PC-3 (cell line): ENCODE results near the gene MACROD2. TPM values are rescaled to one million over a fixed set of nuclear protein-coding genes. Genes with fewer than 3 reads are reported as not detected.

Experiments
- ATAC-seq: fragments of 200-7000 bp; cut with Tn5 transposase; 2 replicates; pipeline ENCODE4 v1.9.1; 2020; ENCODE audit warnings: mild to moderate bottlenecking, moderate library complexity
- BruUV-seq: library from RNA; stranded (reverse); fragments of 400-500 nt; replicated peaks from 2 replicates; lab custom pipeline; 2021; lab: Mats Ljungman, UMichigan
- CTCF ChIA-PET: fragments of 300-600 bp; sonication (Branson Sonifier 250); formaldehyde crosslinking; loops from one replicate; lab custom pipeline; 2022; ENCODE audit warnings: antibody characterized with exemption; lab: Charles Lee
- POLR2A ChIA-PET: fragments of 300-600 bp; sonication (Branson Sonifier 250); formaldehyde crosslinking; loops from one replicate; lab custom pipeline; 2022; ENCODE audit warnings: antibody characterized with exemption; ENCODE audit not compliant: unreplicated experiment; lab: Charles Lee
- DNase-seq: peaks from one replicate; pipeline ENCODE4 v3.0.0-alpha.2; 2015
- H2AFZ ChIP-seq: fragments of 300-600 bp; sonication (generic); 2 replicates; pipeline ENCODE4 v1.6.0; 2016; ENCODE audit warnings: antibody characterized with exemption, low read length
- H3F3A ChIP-seq: fragments of 300-600 bp; sonication (generic); one replicate; pipeline ENCODE4 v1.6.0; 2017; ENCODE audit warnings: antibody characterized with exemption, low read length, control low read depth, mild to moderate bottlenecking; ENCODE audit not compliant: unreplicated experiment
- H3K27ac ChIP-seq: fragments of 300-600 bp; sonication (generic); 2 replicates; pipeline ENCODE4 v1.5.1; 2016; ENCODE audit warnings: mild to moderate bottlenecking, low read length
- H3K27me3 ChIP-seq: fragments of 300-600 bp; sonication (generic); 2 replicates; pipeline ENCODE4 v1.6.1; 2016; ENCODE audit warnings: low read length, mixed read lengths
- H3K36me3 ChIP-seq: fragments of 300-600 bp; sonication (generic); 2 replicates; pipeline ENCODE4 v1.6.1; 2016; ENCODE audit warnings: low read depth, mixed run types, low read length, mixed read lengths
- H3K4me1 ChIP-seq: fragments of 300-600 bp; sonication (generic); 2 replicates; pipeline ENCODE4 v1.5.1; 2016; ENCODE audit warnings: low read length; ENCODE audit not compliant: insufficient read depth
- H3K4me2 ChIP-seq: fragments of 300-600 bp; sonication (generic); 2 replicates; pipeline ENCODE4 v1.6.0; 2016; ENCODE audit warnings: low read length
- H3K4me3 ChIP-seq: fragments of 300-600 bp; sonication (generic); 2 replicates; pipeline ENCODE4 v1.5.1; 2016; ENCODE audit warnings: mild to moderate bottlenecking, low read length, mixed read lengths
- H3K79me2 ChIP-seq: fragments of 300-600 bp; sonication (generic); 2 replicates; pipeline ENCODE4 v1.6.1; 2017; ENCODE audit warnings: low read length, mixed read lengths
- H3K9ac ChIP-seq: fragments of 300-600 bp; sonication (generic); 2 replicates; pipeline ENCODE4 v1.6.0; 2016; ENCODE audit warnings: mild to moderate bottlenecking, low read length
- H3K9me2 ChIP-seq: fragments of 300-600 bp; sonication (generic); replicated peaks from 2 replicates; pipeline ENCODE4 v1.6.1; 2016; ENCODE audit warnings: mixed run types, low read length, mixed read lengths
- H3K9me3 ChIP-seq: fragments of 300-600 bp; sonication (generic); 2 replicates; pipeline ENCODE4 v1.6.1; 2016; ENCODE audit warnings: low read length, mixed read lengths
- H4K20me1 ChIP-seq: fragments of 300-600 bp; sonication (generic); 2 replicates; pipeline ENCODE4 v1.6.1; 2016; ENCODE audit warnings: low read length, mixed read lengths
- EZH2 ChIP-seq: fragments of 300-600 bp; sonication (generic); IDR thresholded peaks from one replicate; pipeline ENCODE4 v1.6.1; 2017; ENCODE audit warnings: antibody characterized with exemption, mild to moderate bottlenecking, low read length; ENCODE audit not compliant: unreplicated experiment
- EZH2phosphoT487 ChIP-seq: fragments of 300-600 bp; sonication (generic); IDR thresholded peaks from 2 replicates; pipeline ENCODE4 v1.6.1; 2018; ENCODE audit warnings: mild to moderate bottlenecking, antibody characterized with exemption, low read length, borderline replicate concordance
- intact Hi-C: fragments of 100-400 bp; cut with micrococcal nuclease; formaldehyde crosslinking; loops from 2 replicates; pipeline ENCODE4 v1.9.0; 2023
- total RNA-seq: library from RNA; depleted of rRNA; stranded (reverse); fragments of >200 nt; gene quantifications from 2 replicates; pipeline ENCODE4 v1.2.3, GENCODE V29; 2014
- TF ChIP-seq, protein P1 (sequence below): fragments of 300-600 bp; sonication (generic); conservative IDR thresholded peaks from 2 replicates; pipeline ENCODE4 v1.5.1; 2017; ENCODE audit warnings: antibody characterized with exemption, low read depth, mild to moderate bottlenecking, low read length

Gene MACROD2
- total RNA-seq, 1 experiment from 2014 or later, result 3.1 TPM

DNA sequence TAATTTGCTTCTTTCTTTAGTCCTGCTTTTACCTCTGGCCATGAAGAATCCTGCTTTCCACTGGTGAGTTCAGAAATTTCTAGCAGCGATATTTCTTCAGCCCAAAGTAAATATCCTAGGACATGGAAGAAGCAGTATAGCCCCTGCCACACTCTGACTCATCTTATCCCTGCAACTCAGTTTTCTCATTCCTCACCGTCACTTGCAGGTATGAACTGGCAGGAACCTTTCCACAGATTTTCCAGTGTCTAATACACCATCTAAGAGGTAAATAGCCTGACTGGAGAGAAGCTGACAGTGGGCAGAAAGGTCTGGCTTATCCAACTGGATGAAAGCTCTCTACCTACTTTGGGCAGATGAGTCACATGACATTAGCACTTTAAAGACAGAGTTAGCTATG lies 1158.8 kb downstream of the MACROD2 start:
- no peak overlapping the region for H3K9ac ChIP-seq
- no TSS peak for BruUV-seq
- peak; percentile 45 for DNase-seq

DNA sequence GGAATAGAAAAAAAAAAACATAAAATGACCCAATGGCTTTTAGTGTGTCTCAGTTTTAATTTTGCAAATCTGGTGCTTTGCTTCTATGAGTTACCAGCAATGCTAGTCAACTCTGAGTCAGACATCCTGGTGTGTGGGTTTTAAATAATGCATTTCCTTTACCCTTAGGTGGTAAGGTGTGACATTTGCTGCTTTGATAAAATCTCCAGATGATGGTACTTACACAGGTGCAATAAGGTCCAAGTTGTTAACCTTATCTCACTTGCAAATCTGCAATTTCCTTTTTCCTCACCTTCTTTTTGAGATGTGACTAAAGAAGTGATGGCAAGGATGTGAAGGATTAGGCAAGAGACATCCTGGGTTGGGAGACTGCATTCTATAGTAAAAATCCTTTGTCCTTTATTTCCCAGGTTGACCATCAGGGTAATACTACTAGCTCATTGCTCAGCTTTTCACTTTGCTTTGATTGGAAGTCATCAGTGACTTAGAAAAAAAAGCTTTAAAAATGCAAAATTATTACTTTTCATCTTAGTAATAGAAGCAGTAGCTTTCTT lies 1160.6 kb downstream of the MACROD2 start:
- peaks cover 16% of the 10 kb centered on the region for H3K4me1 ChIP-seq
- no TSS peak for BruUV-seq
- no peaks in the 10 kb centered on the region for H3K9me3 ChIP-seq
- POLR2A ChIA-PET, result no interaction called here
- DNase-seq (peak; percentile 78), ATAC-seq (peak; percentile 85)
- 0 out of 2 replicates have a peak overlapping the region, but pooled peaks have one; percentile 5 for H3K4me2 ChIP-seq
- no peaks in the 10 kb centered on the region for H3K36me3 ChIP-seq
- no peaks in the 10 kb centered on the region for H3K9me2 ChIP-seq
- no peak overlapping the region for H3K4me3 ChIP-seq
- H2AFZ ChIP-seq, result no peak overlapping the region
- CTCF ChIA-PET, result no interaction called here
- H3K79me2 ChIP-seq, result no peaks in the 10 kb centered on the region
- no peaks in the 10 kb centered on the region for H3F3A ChIP-seq
- H4K20me1 ChIP-seq, result no peaks in the 10 kb centered on the region
- intact Hi-C loops, result no loop called here
- TF ChIP-seq, protein P1, sequence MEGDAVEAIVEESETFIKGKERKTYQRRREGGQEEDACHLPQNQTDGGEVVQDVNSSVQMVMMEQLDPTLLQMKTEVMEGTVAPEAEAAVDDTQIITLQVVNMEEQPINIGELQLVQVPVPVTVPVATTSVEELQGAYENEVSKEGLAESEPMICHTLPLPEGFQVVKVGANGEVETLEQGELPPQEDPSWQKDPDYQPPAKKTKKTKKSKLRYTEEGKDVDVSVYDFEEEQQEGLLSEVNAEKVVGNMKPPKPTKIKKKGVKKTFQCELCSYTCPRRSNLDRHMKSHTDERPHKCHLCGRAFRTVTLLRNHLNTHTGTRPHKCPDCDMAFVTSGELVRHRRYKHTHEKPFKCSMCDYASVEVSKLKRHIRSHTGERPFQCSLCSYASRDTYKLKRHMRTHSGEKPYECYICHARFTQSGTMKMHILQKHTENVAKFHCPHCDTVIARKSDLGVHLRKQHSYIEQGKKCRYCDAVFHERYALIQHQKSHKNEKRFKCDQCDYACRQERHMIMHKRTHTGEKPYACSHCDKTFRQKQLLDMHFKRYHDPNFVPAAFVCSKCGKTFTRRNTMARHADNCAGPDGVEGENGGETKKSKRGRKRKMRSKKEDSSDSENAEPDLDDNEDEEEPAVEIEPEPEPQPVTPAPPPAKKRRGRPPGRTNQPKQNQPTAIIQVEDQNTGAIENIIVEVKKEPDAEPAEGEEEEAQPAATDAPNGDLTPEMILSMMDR, result no peak
- no peak for TF ChIP-seq EZH2phosphoT487
- no peak for TF ChIP-seq EZH2
- peak overlapping the region; percentile 10; the same call in 1 of the 2 replicates for H3K27ac ChIP-seq
- no peaks in the 10 kb centered on the region for H3K27me3 ChIP-seq
- no peak overlapping the region for H3K9ac ChIP-seq

More for the DNA sequence above, 1158.8 kb downstream of the MACROD2 start:
- no peaks in the 10 kb centered on the region for H3K36me3 ChIP-seq
- ATAC-seq, result no peak
- intact Hi-C loops, result no loop called here
- H3K4me2 ChIP-seq, result no peak overlapping the region
- TF ChIP-seq EZH2phosphoT487 (no peak), EZH2 (no peak)
- TF ChIP-seq, protein P1, result no peak
- H3K4me1 ChIP-seq, result peaks cover 16% of the 10 kb centered on the region
- no peak overlapping the region for H3K4me3 ChIP-seq
- no peak overlapping the region for H3K27ac ChIP-seq
- H2AFZ ChIP-seq, result no peak overlapping the region
- H3F3A ChIP-seq, result no peaks in the 10 kb centered on the region
- no peaks in the 10 kb centered on the region for H4K20me1 ChIP-seq
- CTCF ChIA-PET, result no interaction called here
- no peaks in the 10 kb centered on the region for H3K9me2 ChIP-seq
- H3K79me2 ChIP-seq, result no peaks in the 10 kb centered on the region
- POLR2A ChIA-PET, result no interaction called here
- no peaks in the 10 kb centered on the region for H3K9me3 ChIP-seq
- no peaks in the 10 kb centered on the region for H3K27me3 ChIP-seq

DNA sequence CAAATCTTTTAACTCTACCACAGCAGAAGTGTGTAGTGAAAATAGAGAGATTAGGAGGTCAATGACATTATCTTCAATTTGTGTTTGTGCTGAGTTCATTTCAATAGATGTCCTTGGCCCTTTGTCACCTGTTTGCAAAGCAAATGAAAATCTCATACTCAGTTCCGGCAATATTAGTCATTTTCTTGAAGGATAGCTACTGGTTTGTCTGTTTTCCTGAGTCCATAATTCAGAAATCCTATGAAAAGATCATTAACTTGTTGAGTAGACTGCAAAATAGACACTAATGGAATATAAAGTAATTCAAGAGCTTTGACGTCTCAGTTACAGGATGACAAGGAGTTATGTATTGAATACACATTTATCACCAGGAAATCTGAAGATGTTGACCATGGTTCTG lies 1163.2 kb downstream of the MACROD2 start:
- no peaks in the 10 kb centered on the region for H3F3A ChIP-seq
- no peak for ATAC-seq
- H2AFZ ChIP-seq, result no peak overlapping the region
- no peaks in the 10 kb centered on the region for H4K20me1 ChIP-seq
- H3K9ac ChIP-seq, result no peak overlapping the region
- no peaks in the 10 kb centered on the region for H3K9me2 ChIP-seq
- H3K9me3 ChIP-seq, result no peaks in the 10 kb centered on the region
- no peak overlapping the region for H3K4me3 ChIP-seq
- no peaks in the 10 kb centered on the region for H3K79me2 ChIP-seq
- no peak overlapping the region for H3K27ac ChIP-seq
- H3K4me1 ChIP-seq, result peaks cover 19% of the 10 kb centered on the region
- DNase-seq, result no peak
- H3K36me3 ChIP-seq, result no peaks in the 10 kb centered on the region
- TF ChIP-seq EZH2 (no peak), EZH2phosphoT487 (no peak)
- TF ChIP-seq, protein P1, result no peak
- POLR2A ChIA-PET, result no interaction called here
- intact Hi-C loops, result no loop called here
- CTCF ChIA-PET, result no interaction called here
- BruUV-seq, result no TSS peak
- no peak overlapping the region for H3K4me2 ChIP-seq
- no peaks in the 10 kb centered on the region for H3K27me3 ChIP-seq
